WI38 (cell line): ENCODE measurements around the gene PADI6.

ENCODE experiments used
- H3K4me3 ChIP-seq: 2 replicates; pipeline ENCODE4 v1.5.1; 2011; ENCODE audit warnings: low read depth, mild to moderate bottlenecking, control low read depth, low read length
- TF ChIP-seq, protein P1 (sequence below): IDR thresholded peaks from 2 replicates; pipeline ENCODE4 v1.5.1; 2012; ENCODE audit warnings: low read depth, mild to moderate bottlenecking, control low read depth, low read length

The PADI6 gene

GRCh38 chr1:17441993-17442357 lies 70.0 kb downstream of the PADI6 start:
- no peak overlapping the region for H3K4me3 ChIP-seq
- TF ChIP-seq, protein P1, sequence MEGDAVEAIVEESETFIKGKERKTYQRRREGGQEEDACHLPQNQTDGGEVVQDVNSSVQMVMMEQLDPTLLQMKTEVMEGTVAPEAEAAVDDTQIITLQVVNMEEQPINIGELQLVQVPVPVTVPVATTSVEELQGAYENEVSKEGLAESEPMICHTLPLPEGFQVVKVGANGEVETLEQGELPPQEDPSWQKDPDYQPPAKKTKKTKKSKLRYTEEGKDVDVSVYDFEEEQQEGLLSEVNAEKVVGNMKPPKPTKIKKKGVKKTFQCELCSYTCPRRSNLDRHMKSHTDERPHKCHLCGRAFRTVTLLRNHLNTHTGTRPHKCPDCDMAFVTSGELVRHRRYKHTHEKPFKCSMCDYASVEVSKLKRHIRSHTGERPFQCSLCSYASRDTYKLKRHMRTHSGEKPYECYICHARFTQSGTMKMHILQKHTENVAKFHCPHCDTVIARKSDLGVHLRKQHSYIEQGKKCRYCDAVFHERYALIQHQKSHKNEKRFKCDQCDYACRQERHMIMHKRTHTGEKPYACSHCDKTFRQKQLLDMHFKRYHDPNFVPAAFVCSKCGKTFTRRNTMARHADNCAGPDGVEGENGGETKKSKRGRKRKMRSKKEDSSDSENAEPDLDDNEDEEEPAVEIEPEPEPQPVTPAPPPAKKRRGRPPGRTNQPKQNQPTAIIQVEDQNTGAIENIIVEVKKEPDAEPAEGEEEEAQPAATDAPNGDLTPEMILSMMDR, result no peak

- H3K4me3 ChIP-seq, result no peak overlapping the region
- TF ChIP-seq, protein P1, result no peak
Observed at GRCh38 chr1:17442841-17443240, 70.8 kb downstream of the PADI6 start.

GRCh38 chr1:17447501-17447992 lies 75.6 kb downstream of the PADI6 start:
- TF ChIP-seq, protein P1, result no peak
- no peak overlapping the region for H3K4me3 ChIP-seq
